Fibroblast of lung (primary cell): Measurements from ENCODE around the gene TBL2. TPM values are rescaled to one million over a fixed set of nuclear protein-coding genes. Genes with fewer than 3 reads are reported as not detected.
"Not testable (repeated sequence)": the region's sequence is repeated elsewhere in the genome, so short reads cannot be mapped to it uniquely, and the experiment has no call there.

Experiments
- DNase-seq, 2 donors: peaks; one replicate each; pipeline versions ENCODE4 v3.0.0 to v3.0.0-alpha.2; 2010; ENCODE audit warnings: low read depth in 2 of 2
- H2AFZ ChIP-seq: 2 replicates; pipeline ENCODE4 v1.5.1; 2012; ENCODE audit warnings: low read length, control low read depth, inconsistent platforms
- H3K27ac ChIP-seq: 2 replicates; pipeline ENCODE4 v1.5.1; 2011; ENCODE audit warnings: low read length, control low read depth; ENCODE audit not compliant: insufficient read depth
- H3K27me3 ChIP-seq: 2 replicates; pipeline ENCODE4 v1.5.1; 2011; ENCODE audit warnings: mild to moderate bottlenecking, low read length; ENCODE audit not compliant: control insufficient read depth, insufficient read depth
- H3K36me3 ChIP-seq: 2 replicates; pipeline ENCODE4 v1.5.1; 2011; ENCODE audit warnings: low read length; ENCODE audit not compliant: control insufficient read depth, insufficient read depth
- H3K4me1 ChIP-seq: 2 replicates; pipeline ENCODE4 v1.5.1; 2011; ENCODE audit warnings: low read length; ENCODE audit not compliant: control insufficient read depth, insufficient read depth; ENCODE audit errors: extremely low read depth
- H3K4me2 ChIP-seq: 2 replicates; pipeline ENCODE4 v1.5.1; 2011; ENCODE audit warnings: low read length, control low read depth; ENCODE audit not compliant: insufficient read depth; ENCODE audit errors: extremely low read depth
- H3K4me3 ChIP-seq, 4 experiments: fragments of 200-600 bp in 1 of 4; sonication (generic) in 1 of 4; replicated peaks in 1 of 4; 2 replicates each; pipeline ENCODE4 v1.5.1; 2011 to 2016; ENCODE audit warnings: low read length in 4 of 4, low read depth in 3 of 4, mild to moderate bottlenecking in 3 of 4, control low read depth in 2 of 4, inconsistent platforms in 1 of 4, mixed read lengths in 1 of 4; ENCODE audit not compliant: insufficient read depth in 1 of 4; ENCODE audit errors: control extremely low read depth in 1 of 4
- H3K79me2 ChIP-seq: 2 replicates; pipeline ENCODE4 v1.5.1; 2012; ENCODE audit warnings: mild to moderate bottlenecking, low read length, inconsistent platforms; ENCODE audit not compliant: control insufficient read depth, insufficient read depth
- H3K9ac ChIP-seq: 2 replicates; pipeline ENCODE4 v1.5.1; 2011; ENCODE audit warnings: mild to moderate bottlenecking, low read length, control low read depth; ENCODE audit not compliant: insufficient read depth
- H3K9me3 ChIP-seq: 2 replicates; pipeline ENCODE4 v1.5.1; 2012; ENCODE audit warnings: low read depth, low read length; ENCODE audit not compliant: control insufficient read depth, insufficient read depth
- H4K20me1 ChIP-seq: 2 replicates; pipeline ENCODE4 v1.5.1; 2011; ENCODE audit warnings: low read length; ENCODE audit not compliant: control insufficient read depth, insufficient read depth; ENCODE audit errors: extremely low read depth
- EZH2 ChIP-seq: IDR thresholded peaks from 2 replicates; pipeline ENCODE4 v1.5.1; 2012; ENCODE audit warnings: low read length, control low read depth, mild to moderate bottlenecking; ENCODE audit errors: missing control alignments
- polyA plus RNA-seq, 2 donors: library from polyadenylated mRNA; depleted of rRNA in 1 of 2; stranded (reverse) in 1 of 2; unstranded in 1 of 2; fragments of >200 nt; gene quantifications; 2 replicates each; pipeline ENCODE4 v1.2.1, GENCODE V29; 2011 to 2012; ENCODE audit warnings: missing spikeins in 1 of 2
- total RNA-seq: library from RNA; depleted of rRNA; stranded (reverse); fragments of >200 nt; gene quantifications from 2 replicates; pipeline ENCODE4 v1.2.1, GENCODE V29; 2014
- TF ChIP-seq, protein P1 (sequence below), 2 donors: IDR thresholded peaks in 1 of 2; conservative IDR thresholded peaks in 1 of 2; 1 replicate in 1 of 2; 2 replicates in 1 of 2; pipeline ENCODE4 v1.5.1; 2011 to 2012; ENCODE audit warnings: low read length in 2 of 2, control low read depth in 1 of 2, inconsistent platforms in 1 of 2, low read depth in 1 of 2, mild to moderate bottlenecking in 1 of 2

Gene TBL2
- total and polyA plus RNA-seq, 2 donors (not counting 1 experiment from before 2014, with no cell fraction given): 40.1 to 58.6 TPM

DNA sequence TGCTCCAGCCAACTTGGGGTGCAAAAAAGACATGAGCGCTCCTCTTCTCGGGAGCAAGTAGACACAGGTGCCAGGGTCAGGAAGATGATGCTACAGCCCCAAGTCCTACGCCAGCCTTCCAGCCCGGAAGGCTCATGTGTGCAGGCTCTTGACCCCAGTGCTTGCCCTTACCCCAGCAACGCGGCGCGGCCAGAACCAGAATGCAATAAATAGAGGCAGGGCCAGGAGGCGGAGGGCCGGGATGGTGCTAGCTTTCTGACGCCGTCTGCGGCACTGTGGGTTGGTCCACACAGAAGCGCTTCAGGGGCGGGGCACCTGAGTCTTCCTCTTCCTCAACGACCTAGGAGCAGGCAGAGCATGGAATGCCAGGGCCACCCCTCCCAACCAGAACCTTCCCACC, 41.3 kb downstream of the TBL2 start:
- TF ChIP-seq EZH2: no peak
- TF ChIP-seq, protein P1, sequence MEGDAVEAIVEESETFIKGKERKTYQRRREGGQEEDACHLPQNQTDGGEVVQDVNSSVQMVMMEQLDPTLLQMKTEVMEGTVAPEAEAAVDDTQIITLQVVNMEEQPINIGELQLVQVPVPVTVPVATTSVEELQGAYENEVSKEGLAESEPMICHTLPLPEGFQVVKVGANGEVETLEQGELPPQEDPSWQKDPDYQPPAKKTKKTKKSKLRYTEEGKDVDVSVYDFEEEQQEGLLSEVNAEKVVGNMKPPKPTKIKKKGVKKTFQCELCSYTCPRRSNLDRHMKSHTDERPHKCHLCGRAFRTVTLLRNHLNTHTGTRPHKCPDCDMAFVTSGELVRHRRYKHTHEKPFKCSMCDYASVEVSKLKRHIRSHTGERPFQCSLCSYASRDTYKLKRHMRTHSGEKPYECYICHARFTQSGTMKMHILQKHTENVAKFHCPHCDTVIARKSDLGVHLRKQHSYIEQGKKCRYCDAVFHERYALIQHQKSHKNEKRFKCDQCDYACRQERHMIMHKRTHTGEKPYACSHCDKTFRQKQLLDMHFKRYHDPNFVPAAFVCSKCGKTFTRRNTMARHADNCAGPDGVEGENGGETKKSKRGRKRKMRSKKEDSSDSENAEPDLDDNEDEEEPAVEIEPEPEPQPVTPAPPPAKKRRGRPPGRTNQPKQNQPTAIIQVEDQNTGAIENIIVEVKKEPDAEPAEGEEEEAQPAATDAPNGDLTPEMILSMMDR (conservative IDR thresholded peaks at IDR 0.05 in 1 of 2, IDR thresholded peaks at IDR 0.05 in 1 of 2; ENCODE audit: low read depth in 1 of 2, low read length in 2 of 2): no peak

DNA sequence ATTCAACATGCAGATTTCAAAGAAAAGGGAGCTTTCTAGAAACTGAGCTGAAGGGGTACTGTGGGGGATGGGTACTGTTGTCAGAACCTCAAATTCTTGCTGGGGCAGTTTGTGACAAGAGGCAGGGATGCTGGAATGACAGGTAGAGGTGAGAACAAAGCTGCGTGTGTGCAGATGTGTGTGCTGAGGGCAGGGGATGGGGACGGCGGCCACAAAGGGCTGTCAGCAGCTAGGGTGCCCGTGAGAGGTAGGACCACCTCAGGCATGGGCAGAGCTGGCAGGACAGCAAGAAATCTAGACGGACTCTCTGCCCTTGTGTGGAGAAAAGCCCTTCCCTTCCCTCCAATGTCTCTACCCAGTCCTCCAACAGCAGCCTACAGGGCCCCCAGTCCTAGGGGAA, 41.9 kb downstream of the TBL2 start:
- Histone ChIP-seq H3K27me3 (no peaks in the 10 kb centered on the region), H3K4me3 (no peak overlapping the region), H3K9ac (no peak overlapping the region), H2AFZ (no peak overlapping the region), H3K36me3 (peaks cover 13% of the 10 kb centered on the region), H3K4me2 (no peak overlapping the region), H4K20me1 (no peaks in the 10 kb centered on the region), H3K27ac (no peak overlapping the region), H3K4me1 (no peaks in the 10 kb centered on the region), H3K79me2 (no peaks in the 10 kb centered on the region), H3K9me3 (no peaks in the 10 kb centered on the region)
- DNase-seq: no peak
- TF ChIP-seq, protein P1 (conservative IDR thresholded peaks at IDR 0.05 in 1 of 2, IDR thresholded peaks at IDR 0.05 in 1 of 2; ENCODE audit: low read depth in 1 of 2, low read length in 2 of 2): no peak
- no peak for TF ChIP-seq EZH2

More for the DNA sequence above, 41.3 kb downstream of the TBL2 start:
- Histone ChIP-seq H3K9me3 (no peaks in the 10 kb centered on the region), H4K20me1 (no peaks in the 10 kb centered on the region), H3K9ac (no peak overlapping the region), H3K4me1 (no peaks in the 10 kb centered on the region), H3K4me3 (no peak overlapping the region), H3K27me3 (no peaks in the 10 kb centered on the region), H3K36me3 (peaks cover 17% of the 10 kb centered on the region), H3K4me2 (no peak overlapping the region), H3K79me2 (peaks cover 5% of the 10 kb centered on the region), H2AFZ (no peak overlapping the region), H3K27ac (no peak overlapping the region)
- no peak for DNase-seq

DNA sequence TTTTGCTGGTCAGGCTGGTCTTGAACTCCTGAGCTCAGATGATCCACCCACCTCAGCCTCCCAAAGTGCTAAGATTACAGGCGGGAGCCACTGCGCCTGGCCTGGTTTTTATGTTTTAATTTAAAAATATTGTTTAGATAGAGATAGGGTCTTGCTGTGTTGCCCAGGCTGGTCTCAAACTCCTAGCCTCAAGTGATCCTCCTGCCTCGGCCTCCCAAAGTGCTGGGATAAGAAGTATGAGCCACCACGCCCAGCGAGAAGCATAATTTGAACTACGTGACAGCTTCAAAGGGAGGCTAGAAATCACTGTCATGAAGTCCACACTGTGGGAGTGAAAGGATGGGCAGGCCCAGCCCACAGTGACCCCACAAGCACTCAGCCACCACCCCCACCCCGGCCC, 42.5 kb downstream of the TBL2 start:
- not testable (repeated sequence) for H4K20me1 ChIP-seq, H3K4me2 ChIP-seq, H3K79me2 ChIP-seq, H3K27me3 ChIP-seq, H3K4me1 ChIP-seq, H3K9me3 ChIP-seq, DNase-seq, H3K4me3 ChIP-seq, H2AFZ ChIP-seq, H3K9ac ChIP-seq, H3K27ac ChIP-seq
- H3K36me3 ChIP-seq: peaks cover 13% of the 10 kb centered on the region
